Vagina (tissue), 2 donors: Measurements from ENCODE around the gene SEC16A.

Experiments used
- POLR2A ChIP-seq, 2 donors: fragments of 450-650 bp; IDR thresholded peaks; one replicate each; pipeline ENCODE4 v1.6.1; 2017; ENCODE audit warnings: antibody characterized with exemption in 2 of 2, mild to moderate bottlenecking in 2 of 2, moderate library complexity in 2 of 2
- TF ChIP-seq, protein P1 (sequence below), 3 experiments: fragments of 450-650 bp in 2 of 3; fragments of 200-600 bp in 1 of 3; sonication (generic) in 1 of 3; IDR thresholded peaks; one replicate each; pipeline ENCODE4 v1.5.1; 2017 to 2019; ENCODE audit warnings: antibody characterized with exemption in 3 of 3, mild to moderate bottlenecking in 2 of 3, moderate library complexity in 2 of 3

DNA sequence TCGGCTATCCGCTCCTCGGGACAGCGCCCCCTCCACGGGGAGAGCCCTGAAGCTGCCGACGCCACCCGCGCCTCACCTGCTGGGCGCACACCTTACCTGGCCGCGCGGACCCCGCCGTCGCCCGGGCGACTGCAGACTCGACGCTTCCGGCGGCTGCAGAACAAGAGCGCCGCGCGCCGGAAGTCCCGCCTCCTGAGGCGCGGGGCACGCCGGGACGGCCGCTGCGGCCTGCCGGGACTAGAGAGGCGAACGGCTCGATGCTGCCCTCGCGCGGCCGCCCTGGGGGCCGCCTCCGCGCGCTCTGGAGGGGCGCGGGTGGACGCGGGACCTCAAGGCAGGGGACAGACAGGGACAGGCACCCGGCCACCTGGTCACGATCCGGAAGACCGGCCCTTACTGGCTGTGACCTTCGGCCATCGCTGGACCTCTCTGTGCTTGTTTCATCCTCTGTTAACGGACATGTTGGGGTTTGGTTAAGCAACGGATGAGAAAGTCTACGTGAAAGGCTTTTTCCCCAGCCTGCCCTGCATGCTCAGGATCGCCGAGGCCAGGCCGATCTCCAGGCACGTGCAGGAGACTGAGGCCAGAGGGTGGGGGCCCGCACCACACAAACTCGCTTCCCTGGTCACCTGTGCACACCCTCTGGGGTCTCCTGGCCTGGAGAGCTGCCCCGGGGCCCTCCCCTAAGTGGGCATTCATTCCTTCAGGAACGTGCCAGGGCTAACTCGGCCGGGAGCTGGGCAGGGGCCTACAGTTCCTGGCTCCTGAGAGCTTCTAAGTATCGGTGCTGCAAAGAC, 82.6 kb downstream of the SEC16A start, which contains the start of gene SNAPC4:
- no peak for TF ChIP-seq POLR2A (IDR thresholded peaks at IDR 0.05)
- TF ChIP-seq, protein P1, sequence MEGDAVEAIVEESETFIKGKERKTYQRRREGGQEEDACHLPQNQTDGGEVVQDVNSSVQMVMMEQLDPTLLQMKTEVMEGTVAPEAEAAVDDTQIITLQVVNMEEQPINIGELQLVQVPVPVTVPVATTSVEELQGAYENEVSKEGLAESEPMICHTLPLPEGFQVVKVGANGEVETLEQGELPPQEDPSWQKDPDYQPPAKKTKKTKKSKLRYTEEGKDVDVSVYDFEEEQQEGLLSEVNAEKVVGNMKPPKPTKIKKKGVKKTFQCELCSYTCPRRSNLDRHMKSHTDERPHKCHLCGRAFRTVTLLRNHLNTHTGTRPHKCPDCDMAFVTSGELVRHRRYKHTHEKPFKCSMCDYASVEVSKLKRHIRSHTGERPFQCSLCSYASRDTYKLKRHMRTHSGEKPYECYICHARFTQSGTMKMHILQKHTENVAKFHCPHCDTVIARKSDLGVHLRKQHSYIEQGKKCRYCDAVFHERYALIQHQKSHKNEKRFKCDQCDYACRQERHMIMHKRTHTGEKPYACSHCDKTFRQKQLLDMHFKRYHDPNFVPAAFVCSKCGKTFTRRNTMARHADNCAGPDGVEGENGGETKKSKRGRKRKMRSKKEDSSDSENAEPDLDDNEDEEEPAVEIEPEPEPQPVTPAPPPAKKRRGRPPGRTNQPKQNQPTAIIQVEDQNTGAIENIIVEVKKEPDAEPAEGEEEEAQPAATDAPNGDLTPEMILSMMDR (IDR thresholded peaks at IDR 0.05): peak; percentile 75 to 100 (median 90)
